Tibial nerve (tissue), 4 donors: Measurements from ENCODE around the gene ALDH1A3.

Source experiments
- CTCF ChIP-seq, 5 experiments: fragments of 200-600 bp in 3 of 5; fragments of 450-650 bp in 2 of 5; sonication (generic) in 3 of 5; IDR thresholded peaks; one replicate each; pipeline ENCODE4 v1.5.1; 2016 to 2019; ENCODE audit warnings: antibody characterized with exemption in 5 of 5, mild to moderate bottlenecking in 3 of 5, moderate library complexity in 2 of 5
- EP300 ChIP-seq, 2 donors: sonication (generic); formaldehyde crosslinking; IDR thresholded peaks; one replicate each; pipeline ENCODE4 v1.6.1; 2017; ENCODE audit warnings: antibody characterized with exemption in 2 of 2, mild to moderate bottlenecking in 1 of 2
- POLR2A ChIP-seq, 2 donors: fragments of 450-650 bp; IDR thresholded peaks; one replicate each; pipeline ENCODE4 v1.6.1; 2017; ENCODE audit warnings: antibody characterized with exemption in 2 of 2, mild to moderate bottlenecking in 2 of 2, moderate library complexity in 2 of 2

DNA sequence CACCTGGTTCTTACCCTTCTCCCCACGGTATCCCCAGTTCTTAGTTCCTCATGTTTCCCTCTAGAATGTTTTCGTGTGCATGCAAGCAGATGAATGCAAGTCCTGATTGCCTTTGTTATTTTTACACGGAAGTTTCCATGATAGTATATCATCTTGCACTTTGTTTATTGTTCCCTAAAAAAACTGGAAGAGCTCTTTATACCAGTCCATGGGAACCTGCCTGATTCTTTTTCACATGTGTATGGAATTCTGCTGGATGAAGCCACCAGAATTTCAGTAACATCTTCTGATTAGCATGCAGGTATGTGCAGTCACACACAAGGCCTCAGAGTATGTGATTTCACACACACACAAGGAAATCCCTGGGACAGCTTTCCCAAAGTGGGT is 23.5 kb downstream of the ALDH1A3 start:
- TF ChIP-seq CTCF (IDR thresholded peaks at IDR 0.05) (no peak), POLR2A (IDR thresholded peaks at IDR 0.05) (no peak), EP300 (IDR thresholded peaks at IDR 0.05) (no peak)
